Esophagus squamous epithelium (tissue), 4 donors: ENCODE results near the gene GAS2L1.

ENCODE experiments used
- POLR2A ChIP-seq, 4 donors: fragments of 450-650 bp; IDR thresholded peaks; one replicate each; pipeline ENCODE4 v1.6.1; 2017; ENCODE audit warnings: antibody characterized with exemption in 4 of 4, mild to moderate bottlenecking in 4 of 4, moderate library complexity in 3 of 4
- TF ChIP-seq, protein P1 (sequence below), 6 experiments: fragments of 450-650 bp in 4 of 6; fragments of 200-600 bp in 2 of 6; sonication (generic) in 2 of 6; IDR thresholded peaks; one replicate each; pipeline ENCODE4 v1.5.1; 2016 to 2019; ENCODE audit warnings: antibody characterized with exemption in 6 of 6, mild to moderate bottlenecking in 4 of 6, moderate library complexity in 4 of 6

DNA sequence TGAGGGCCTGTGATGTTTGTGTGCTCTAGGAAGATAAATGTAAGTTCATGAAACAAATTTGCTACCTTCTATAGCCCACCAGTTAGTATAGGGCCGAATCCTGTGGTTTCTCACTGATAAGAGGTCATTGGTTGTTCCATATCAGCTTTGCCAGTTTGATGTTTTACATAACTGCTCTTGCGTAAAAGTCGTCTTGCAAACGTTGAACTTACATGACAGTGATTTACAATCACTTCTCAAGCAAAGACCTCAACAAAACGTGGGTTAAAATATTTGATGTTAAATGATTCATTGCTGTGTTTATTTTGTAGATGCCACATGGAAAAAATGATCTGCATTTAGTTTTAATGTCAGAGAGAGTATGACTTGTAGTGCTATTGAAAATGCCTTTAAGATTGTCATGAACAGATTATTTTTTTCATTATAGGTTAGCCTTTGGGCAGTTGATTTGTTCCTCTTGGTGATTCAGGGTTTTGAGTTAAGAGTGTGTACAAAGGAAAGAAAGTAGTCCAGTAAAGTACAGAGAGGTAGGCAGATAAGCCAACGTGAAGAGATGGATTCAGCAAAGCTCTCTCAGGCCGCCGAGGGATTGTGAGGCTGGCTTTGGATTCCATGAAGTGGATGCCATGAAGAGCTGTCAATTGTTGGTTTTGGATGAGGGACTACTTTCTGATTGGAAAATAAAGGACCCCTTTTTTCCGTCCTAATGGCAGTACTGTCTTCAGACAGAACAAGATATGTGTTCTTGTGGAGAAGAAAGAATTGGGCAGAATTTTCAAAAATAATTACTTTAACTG is 35.8 kb upstream of the GAS2L1 start:
- TF ChIP-seq, protein P1, sequence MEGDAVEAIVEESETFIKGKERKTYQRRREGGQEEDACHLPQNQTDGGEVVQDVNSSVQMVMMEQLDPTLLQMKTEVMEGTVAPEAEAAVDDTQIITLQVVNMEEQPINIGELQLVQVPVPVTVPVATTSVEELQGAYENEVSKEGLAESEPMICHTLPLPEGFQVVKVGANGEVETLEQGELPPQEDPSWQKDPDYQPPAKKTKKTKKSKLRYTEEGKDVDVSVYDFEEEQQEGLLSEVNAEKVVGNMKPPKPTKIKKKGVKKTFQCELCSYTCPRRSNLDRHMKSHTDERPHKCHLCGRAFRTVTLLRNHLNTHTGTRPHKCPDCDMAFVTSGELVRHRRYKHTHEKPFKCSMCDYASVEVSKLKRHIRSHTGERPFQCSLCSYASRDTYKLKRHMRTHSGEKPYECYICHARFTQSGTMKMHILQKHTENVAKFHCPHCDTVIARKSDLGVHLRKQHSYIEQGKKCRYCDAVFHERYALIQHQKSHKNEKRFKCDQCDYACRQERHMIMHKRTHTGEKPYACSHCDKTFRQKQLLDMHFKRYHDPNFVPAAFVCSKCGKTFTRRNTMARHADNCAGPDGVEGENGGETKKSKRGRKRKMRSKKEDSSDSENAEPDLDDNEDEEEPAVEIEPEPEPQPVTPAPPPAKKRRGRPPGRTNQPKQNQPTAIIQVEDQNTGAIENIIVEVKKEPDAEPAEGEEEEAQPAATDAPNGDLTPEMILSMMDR (IDR thresholded peaks at IDR 0.05), result no peak
- no peak for TF ChIP-seq POLR2A (IDR thresholded peaks at IDR 0.05)
